Measurements from ENCODE around the gene CDH23.

DNA sequence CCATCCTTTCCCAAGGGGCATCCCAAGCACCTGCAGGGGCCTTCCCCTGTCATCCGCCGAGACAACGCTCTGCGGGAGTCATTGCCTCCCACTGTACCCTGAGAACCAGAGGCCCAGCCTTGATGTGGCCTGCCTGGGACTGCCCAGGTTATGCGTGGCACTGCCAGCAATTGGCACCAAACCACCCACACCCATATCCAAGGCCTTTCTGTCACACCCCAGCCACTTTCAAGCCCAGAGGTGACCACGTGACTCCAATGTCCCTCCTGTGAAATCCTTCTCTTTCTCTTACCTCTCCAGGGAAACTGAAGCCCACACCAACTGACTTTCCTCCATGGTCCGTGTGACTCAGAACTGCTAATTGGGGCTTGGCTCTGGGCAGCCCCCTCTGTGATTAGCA lies 198.9 kb downstream of the CDH23 start:
- TF ChIP-seq, protein P1, sequence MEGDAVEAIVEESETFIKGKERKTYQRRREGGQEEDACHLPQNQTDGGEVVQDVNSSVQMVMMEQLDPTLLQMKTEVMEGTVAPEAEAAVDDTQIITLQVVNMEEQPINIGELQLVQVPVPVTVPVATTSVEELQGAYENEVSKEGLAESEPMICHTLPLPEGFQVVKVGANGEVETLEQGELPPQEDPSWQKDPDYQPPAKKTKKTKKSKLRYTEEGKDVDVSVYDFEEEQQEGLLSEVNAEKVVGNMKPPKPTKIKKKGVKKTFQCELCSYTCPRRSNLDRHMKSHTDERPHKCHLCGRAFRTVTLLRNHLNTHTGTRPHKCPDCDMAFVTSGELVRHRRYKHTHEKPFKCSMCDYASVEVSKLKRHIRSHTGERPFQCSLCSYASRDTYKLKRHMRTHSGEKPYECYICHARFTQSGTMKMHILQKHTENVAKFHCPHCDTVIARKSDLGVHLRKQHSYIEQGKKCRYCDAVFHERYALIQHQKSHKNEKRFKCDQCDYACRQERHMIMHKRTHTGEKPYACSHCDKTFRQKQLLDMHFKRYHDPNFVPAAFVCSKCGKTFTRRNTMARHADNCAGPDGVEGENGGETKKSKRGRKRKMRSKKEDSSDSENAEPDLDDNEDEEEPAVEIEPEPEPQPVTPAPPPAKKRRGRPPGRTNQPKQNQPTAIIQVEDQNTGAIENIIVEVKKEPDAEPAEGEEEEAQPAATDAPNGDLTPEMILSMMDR (conservative IDR thresholded peaks at IDR 0.05), result no peak
- no peak for TF ChIP-seq EZH2 (IDR thresholded peaks at IDR 0.05; ENCODE audit: low read depth)
